Right lobe of liver (tissue), 6 donors: Measurements from ENCODE around the gene EPHA3. TPM values are rescaled to one million over a fixed set of nuclear protein-coding genes. Genes with fewer than 3 reads are reported as not detected.

Source experiments
- ATAC-seq, 4 donors: fragments of 200-7000 bp; cut with Tn5 transposase; one replicate each; pipeline ENCODE4 v1.9.1; 2020; ENCODE audit warnings: mild to moderate bottlenecking in 4 of 4, moderate library complexity in 4 of 4
- DNase-seq, 3 donors: peaks; one replicate each; pipeline ENCODE4 v3.0.0-alpha.2; 2020
- H3K27ac ChIP-seq, 3 donors: fragments of 200-600 bp; one replicate each; pipeline ENCODE4 v1.8.0; 2022
- H3K27me3 ChIP-seq, 2 donors: fragments of 200-600 bp; one replicate each; pipeline ENCODE4 v1.8.0; 2022
- H3K36me3 ChIP-seq, 4 donors: fragments of 200-600 bp; sonication (generic) in 1 of 4; one replicate each; pipeline versions ENCODE4 v1.5.1 to v1.8.0; 2017 to 2022; ENCODE audit warnings: control low read depth in 1 of 4
- H3K4me1 ChIP-seq, 4 donors: fragments of 200-600 bp; sonication (generic) in 1 of 4; one replicate each; pipeline versions ENCODE4 v1.5.1 to v1.8.0; 2017 to 2022; ENCODE audit warnings: control low read depth in 1 of 4
- H3K4me3 ChIP-seq, 3 donors: fragments of 200-600 bp; one replicate each; pipeline ENCODE4 v1.8.0; 2022
- H3K9me3 ChIP-seq, 4 donors: fragments of 200-600 bp; sonication (generic) in 1 of 4; one replicate each; pipeline versions ENCODE4 v1.5.1 to v1.8.0; 2017 to 2022; ENCODE audit warnings: control low read depth in 1 of 4
- POLR2A ChIP-seq: fragments of 450-650 bp; IDR thresholded peaks from one replicate; pipeline ENCODE4 v1.6.1; 2017; ENCODE audit warnings: antibody characterized with exemption, mild to moderate bottlenecking
- WGBS: methylation state at CpG from one replicate; pipeline ENCODE4 v1.1.6; 2018; ENCODE audit warnings: low coverage, low lambda C conversion rate; ENCODE audit not compliant: insufficient coverage; ENCODE audit errors: missing lambda C conversion rate; 5-methylcytosine and 5-hydroxymethylcytosine counted together
- intact Hi-C, 2 donors: fragments of 100-400 bp; cut with DNase I; formaldehyde crosslinking; loops; one replicate each; pipeline versions ENCODE4 v1.11.2 to v1.14.1; 2022
- total RNA-seq, 6 experiments: library from RNA; depleted of rRNA in 2 of 6; stranded (reverse); fragments of >200 nt in 2 of 6; fragmentation: NEBNext Ultra II Directional in 3 of 6; extraction: Animal tissue kit (Norgen Biotek cat#: 25700) in 3 of 6; gene quantifications; one replicate each; pipeline versions ENCODE4 v1.1.0 to v1.2.4, GENCODE V29; 2016 to 2023
- TF ChIP-seq, protein P1 (sequence below), 4 donors: fragments of 200-600 bp in 3 of 4; fragments of 450-650 bp in 1 of 4; IDR thresholded peaks; one replicate each; pipeline versions ENCODE4 v1.5.1 to v1.8.0; 2016 to 2022; ENCODE audit warnings: antibody characterized with exemption in 4 of 4, mild to moderate bottlenecking in 2 of 4
- donor health status: DM: no; HTN: yes; CAD: no.
- donor health status: DM: no; HTN: no; CAD: no.
- donor health status: DM: no; HTN: no; CAD: no.
- donor health status: DM: no; HTN: yes; CAD: no.
- donor health status: DM: no; HTN: yes; CAD: no.

Gene EPHA3
- total RNA-seq, 6 experiments from 2014 or later = 0.95 to 2.9 (median 1.5) TPM

DNA sequence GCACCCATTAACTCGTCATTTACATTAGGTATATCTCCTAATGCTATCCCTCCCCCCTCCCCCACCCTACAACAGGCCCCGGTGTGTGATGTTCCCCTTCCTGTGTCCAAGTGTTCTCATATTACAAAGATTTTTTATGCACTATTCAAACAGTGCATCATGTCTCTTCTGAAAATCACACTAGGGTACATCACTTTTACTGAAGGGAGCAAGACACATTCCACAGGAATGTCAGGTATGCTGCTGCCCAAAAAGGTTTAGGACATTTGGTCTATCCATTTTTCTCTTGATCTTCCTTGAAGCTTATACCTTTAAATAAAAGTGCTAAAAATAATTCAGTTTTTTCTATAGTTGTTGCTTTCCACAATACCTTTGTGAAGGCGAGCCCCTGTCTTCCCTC is 9.2 kb upstream of the EPHA3 start:
- TF ChIP-seq, protein P1, sequence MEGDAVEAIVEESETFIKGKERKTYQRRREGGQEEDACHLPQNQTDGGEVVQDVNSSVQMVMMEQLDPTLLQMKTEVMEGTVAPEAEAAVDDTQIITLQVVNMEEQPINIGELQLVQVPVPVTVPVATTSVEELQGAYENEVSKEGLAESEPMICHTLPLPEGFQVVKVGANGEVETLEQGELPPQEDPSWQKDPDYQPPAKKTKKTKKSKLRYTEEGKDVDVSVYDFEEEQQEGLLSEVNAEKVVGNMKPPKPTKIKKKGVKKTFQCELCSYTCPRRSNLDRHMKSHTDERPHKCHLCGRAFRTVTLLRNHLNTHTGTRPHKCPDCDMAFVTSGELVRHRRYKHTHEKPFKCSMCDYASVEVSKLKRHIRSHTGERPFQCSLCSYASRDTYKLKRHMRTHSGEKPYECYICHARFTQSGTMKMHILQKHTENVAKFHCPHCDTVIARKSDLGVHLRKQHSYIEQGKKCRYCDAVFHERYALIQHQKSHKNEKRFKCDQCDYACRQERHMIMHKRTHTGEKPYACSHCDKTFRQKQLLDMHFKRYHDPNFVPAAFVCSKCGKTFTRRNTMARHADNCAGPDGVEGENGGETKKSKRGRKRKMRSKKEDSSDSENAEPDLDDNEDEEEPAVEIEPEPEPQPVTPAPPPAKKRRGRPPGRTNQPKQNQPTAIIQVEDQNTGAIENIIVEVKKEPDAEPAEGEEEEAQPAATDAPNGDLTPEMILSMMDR (IDR thresholded peaks at IDR 0.05) = no peak
- TF ChIP-seq POLR2A = no peak
- Histone ChIP-seq H3K4me1 (no peaks in the 10 kb centered on the region), H3K4me3 (no peak overlapping the region), H3K9me3 (peaks cover 0 to 2% (median 0%) of the 10 kb centered on the region in 4 donors), H3K27ac (no peak overlapping the region), H3K27me3 (no peaks in the 10 kb centered on the region), H3K36me3 (no peaks in the 10 kb centered on the region)
- ATAC-seq (no peak), DNase-seq (no peak)
- WGBS = 66% methylated on average over 3 of the region's 3 CpGs
- intact Hi-C loops = no loop called here

DNA sequence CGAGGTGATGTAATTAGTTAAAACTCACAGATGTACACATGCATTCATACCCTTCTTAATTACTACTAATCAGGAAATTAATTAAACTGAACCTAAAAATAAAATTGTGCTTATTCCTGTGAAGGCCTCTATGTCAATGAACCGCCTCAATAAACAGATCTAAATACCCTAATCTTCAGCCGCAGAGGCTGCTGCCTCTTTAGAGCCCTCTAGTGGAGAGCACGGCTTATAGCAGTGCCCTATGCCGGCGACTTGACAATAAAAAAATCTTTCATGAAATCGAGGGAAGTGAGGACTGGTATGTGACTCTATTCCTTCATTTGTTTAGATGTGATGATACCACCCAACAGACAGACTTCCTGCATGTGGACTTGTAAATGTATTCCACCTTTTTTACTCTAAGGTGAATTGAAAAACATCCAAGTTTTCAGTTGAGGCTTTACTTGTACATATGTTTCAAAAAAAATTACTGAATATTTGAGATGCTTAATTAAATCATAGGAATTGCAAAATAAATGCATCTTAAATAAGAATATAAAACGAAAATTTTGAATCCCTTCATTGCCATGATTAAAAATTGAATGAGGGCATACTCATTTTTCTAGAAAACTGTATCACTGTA is 8.3 kb upstream of the EPHA3 start:
- DNase-seq (peak in 2 of 3 donors; percentile 36 to 51), ATAC-seq (peak; percentile 91 to 95 (median 92))
- H3K4me3 ChIP-seq = no peak overlapping the region
- H3K9me3 ChIP-seq = no peaks in the 10 kb centered on the region
- TF ChIP-seq, protein P1 (IDR thresholded peaks at IDR 0.05) = peak; percentile 61 to 97 (median 94)
- TF ChIP-seq POLR2A = no peak
- no peaks in the 10 kb centered on the region for H3K36me3 ChIP-seq
- no peaks in the 10 kb centered on the region for H3K27me3 ChIP-seq
- WGBS = 13% methylated on average over 8 of the region's 8 CpGs
- H3K4me1 ChIP-seq = no peaks in the 10 kb centered on the region
- no peak overlapping the region for H3K27ac ChIP-seq
- intact Hi-C loops = no loop called here

GRCh38 chr3:89101251-89101650 is 6.2 kb upstream of the EPHA3 start:
- no peaks in the 10 kb centered on the region for H3K36me3 ChIP-seq
- H3K4me1 ChIP-seq = no peaks in the 10 kb centered on the region
- ATAC-seq (no peak), DNase-seq (no peak)
- no peaks in the 10 kb centered on the region for H3K9me3 ChIP-seq
- H3K27ac ChIP-seq = no peak overlapping the region
- intact Hi-C loops = no loop called here
- no peak overlapping the region for H3K4me3 ChIP-seq
- peaks cover 0 to 4% of the 10 kb centered on the region in 2 donors for H3K27me3 ChIP-seq
- TF ChIP-seq POLR2A = no peak
- TF ChIP-seq, protein P1 (IDR thresholded peaks at IDR 0.05) = no peak

GRCh38 chr3:89101921-89102320 is 5.5 kb upstream of the EPHA3 start:
- no peak overlapping the region for H3K27ac ChIP-seq
- H3K4me1 ChIP-seq = no peaks in the 10 kb centered on the region
- no peak for ATAC-seq
- no peak for TF ChIP-seq POLR2A
- TF ChIP-seq, protein P1 (IDR thresholded peaks at IDR 0.05) = no peak
- no peaks in the 10 kb centered on the region for H3K9me3 ChIP-seq
- WGBS = 67% methylated on average over 1 of the region's 1 CpG
- intact Hi-C loops = no loop called here
- no peaks in the 10 kb centered on the region for H3K36me3 ChIP-seq
- peaks cover 0 to 5% of the 10 kb centered on the region in 2 donors for H3K27me3 ChIP-seq
- DNase-seq = no peak
- H3K4me3 ChIP-seq = no peak overlapping the region

DNA sequence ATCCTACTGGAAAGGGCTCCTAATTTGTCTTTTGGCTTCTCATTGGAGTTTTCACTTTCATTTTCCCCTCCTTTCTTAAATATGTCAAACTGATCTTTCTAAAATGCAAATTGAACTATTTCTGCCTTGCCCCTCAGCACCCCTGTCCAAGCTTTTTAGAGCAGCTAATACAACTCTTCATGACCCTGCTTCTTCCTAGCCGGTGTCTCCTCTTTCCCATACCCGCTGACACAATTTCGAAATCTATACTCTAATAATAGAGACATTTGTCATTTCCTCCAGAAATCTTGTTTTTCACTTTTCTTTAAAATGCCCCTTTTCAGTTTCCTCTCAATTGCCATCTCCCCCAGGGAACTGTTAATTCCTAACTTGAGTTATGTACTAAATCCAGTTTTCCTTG is 2.9 kb upstream of the EPHA3 start:
- Histone ChIP-seq H3K9me3 (no peaks in the 10 kb centered on the region), H3K4me3 (no peak overlapping the region), H3K27ac (no peak overlapping the region), H3K4me1 (peaks cover 0 to 7% (median 0%) of the 10 kb centered on the region in 4 donors), H3K27me3 (peaks cover 0 to 5% of the 10 kb centered on the region in 2 donors), H3K36me3 (no peaks in the 10 kb centered on the region)
- no peak for TF ChIP-seq POLR2A
- TF ChIP-seq, protein P1 (IDR thresholded peaks at IDR 0.05) = no peak
- no peak for DNase-seq
- ATAC-seq = no peak
- intact Hi-C loops = no loop called here
- WGBS = 51% methylated on average over 3 of the region's 3 CpGs
